K562 (cell line): Measurements from ENCODE around the gene ZCCHC24. TPM values are rescaled to one million over a fixed set of nuclear protein-coding genes. Genes with fewer than 3 reads are reported as not detected.

ENCODE experiments used
- BRD4 ChIP-seq: fragments of 200-600 bp; sonication (generic); IDR thresholded peaks from 2 replicates; pipeline ENCODE4 v1.6.1; 2017; ENCODE audit warnings: inconsistent platforms
- CBX1 ChIP-seq: sonication (generic); IDR thresholded peaks from 2 replicates; pipeline ENCODE4 v1.6.1; 2016; ENCODE audit warnings: antibody characterized with exemption, low read depth, mild to moderate bottlenecking
- CREB1 ChIP-seq, 2 experiments: sonication (generic) in 1 of 2; formaldehyde crosslinking in 1 of 2; IDR thresholded peaks; 2 replicates each; pipeline versions ENCODE4 v1.6.1 to v1.8.0; 2012 to 2022; ENCODE audit warnings: inconsistent platforms in 1 of 2, mild to moderate bottlenecking in 1 of 2, missing genetic modification reagents in 1 of 2, moderate library complexity in 1 of 2
- HDAC2 ChIP-seq: fragments of 450-650 bp; IDR thresholded peaks from 2 replicates; pipeline ENCODE4 v1.6.1; 2016; ENCODE audit warnings: mild to moderate bottlenecking
- HDAC8 ChIP-seq: fragments of 450-650 bp; IDR thresholded peaks from 2 replicates; pipeline ENCODE4 v1.6.1; 2016; ENCODE audit warnings: mild to moderate bottlenecking, missing genetic modification characterization, moderate library complexity, missing compliant biosample characterization
- NFIX ChIP-seq: fragments of 250-450 bp; sonication (Bioruptor Pico); IDR thresholded peaks from 2 replicates; pipeline ENCODE4 v1.4.0; 2020; ENCODE audit warnings: low read depth, mild to moderate bottlenecking, moderate library complexity
- NR2C2 ChIP-seq, 2 experiments: fragments of 200-800 bp in 1 of 2; sonication (Bioruptor generic) in 1 of 2; sonication (generic) in 1 of 2; formaldehyde crosslinking in 1 of 2; IDR thresholded peaks; 2 replicates each; pipeline versions ENCODE4 v1.6.1 to v1.8.0; 2016 to 2022; ENCODE audit warnings: mild to moderate bottlenecking in 1 of 2, missing compliant biosample characterization in 1 of 2, missing genetic modification characterization in 1 of 2, missing genetic modification reagents in 1 of 2
- POLR2B ChIP-seq: fragments of 450-650 bp; IDR thresholded peaks from 2 replicates; pipeline ENCODE4 v1.6.1; 2018; ENCODE audit warnings: low read depth; ENCODE audit not compliant: partially characterized antibody
- SAP30 ChIP-seq: fragments of 200-600 bp; sonication (generic); IDR thresholded peaks from 2 replicates; pipeline ENCODE4 v1.6.1; 2012; ENCODE audit warnings: borderline replicate concordance, low read depth, mild to moderate bottlenecking, moderate library complexity, low read length, control low read depth, inconsistent platforms; ENCODE audit not compliant: insufficient read depth, poor library complexity, severe bottlenecking
- SRSF9 ChIP-seq: fragments of 200-400 bp; formaldehyde crosslinking; IDR thresholded peaks from 2 replicates; pipeline ENCODE4 v1.6.1; 2017; ENCODE audit warnings: low read depth, low read length, borderline replicate concordance
- STAT5B ChIP-seq: fragments of 250-450 bp; sonication (Bioruptor Pico); IDR thresholded peaks from 2 replicates; pipeline ENCODE4 v1.8.0; 2021; ENCODE audit warnings: mild to moderate bottlenecking, inconsistent platforms
- TARDBP ChIP-seq: fragments of 450-650 bp; IDR thresholded peaks from 2 replicates; pipeline ENCODE4 v1.6.1; 2016
- TOE1 ChIP-seq, 2 experiments: fragments of 450-650 bp in 1 of 2; sonication (generic) in 1 of 2; formaldehyde crosslinking in 1 of 2; IDR thresholded peaks; 2 replicates each; pipeline versions ENCODE4 v1.7.1 to v1.8.0; 2016 to 2022; ENCODE audit warnings: borderline replicate concordance in 2 of 2, mild to moderate bottlenecking in 2 of 2, antibody characterized with exemption in 1 of 2, inconsistent platforms in 1 of 2, low read depth in 1 of 2, missing genetic modification reagents in 1 of 2, moderate library complexity in 1 of 2
- ZFP30 ChIP-seq: fragments of 250-450 bp; sonication (Bioruptor Pico); IDR thresholded peaks from 2 replicates; pipeline ENCODE4 v1.8.0; 2022; ENCODE audit warnings: moderate library complexity, mild to moderate bottlenecking, inconsistent platforms, borderline replicate concordance
- ZNF165 ChIP-seq: fragments of 250-450 bp; sonication (Bioruptor Pico); IDR thresholded peaks from 2 replicates; pipeline ENCODE4 v1.4.0; 2020; ENCODE audit warnings: borderline replicate concordance
- ZNF175 ChIP-seq: fragments of 200-800 bp; sonication (Bioruptor generic); IDR thresholded peaks from 2 replicates; pipeline ENCODE4 v1.6.1; 2016; ENCODE audit warnings: low read depth, mild to moderate bottlenecking, missing genetic modification characterization, missing compliant biosample characterization
- ZNF324 ChIP-seq: fragments of 250-450 bp; sonication (Bioruptor Pico); IDR thresholded peaks from 2 replicates; pipeline ENCODE4 v1.4.0; 2020; ENCODE audit warnings: mild to moderate bottlenecking
- ZNF347 ChIP-seq: fragments of 450-650 bp; formaldehyde crosslinking; IDR thresholded peaks from 2 replicates; pipeline ENCODE4 v1.4.0; 2020; ENCODE audit warnings: low read depth, mild to moderate bottlenecking, moderate library complexity
- ZNF384 ChIP-seq: IDR thresholded peaks from 2 replicates; pipeline ENCODE4 v1.6.1; 2012; ENCODE audit warnings: low read depth, low read length, improper control_type of control experiment
- ZNF584 ChIP-seq: fragments of 200-800 bp; sonication (Bioruptor generic); IDR thresholded peaks from 2 replicates; pipeline ENCODE4 v1.6.1; 2016; ENCODE audit warnings: low read depth, mild to moderate bottlenecking, missing genetic modification characterization, missing compliant biosample characterization
- polyA plus RNA-seq, 8 experiments: library from polyadenylated mRNA; depleted of rRNA in 4 of 8; stranded (reverse) in 5 of 8; unstranded in 3 of 8; fragments of >200 nt; fragmentation: Nextera tagmentation in 2 of 8; fragmentation: Illumina TruSeq in 1 of 8; extraction: Ambion mirVana in 2 of 8; extraction: Trizol in 1 of 8; gene quantifications; 2 replicates each; pipeline versions ENCODE4 v1.2.1 to v1.2.3, GENCODE V29; 2011 to 2014; ENCODE audit warnings: inconsistent platforms in 1 of 8, missing spikeins in 1 of 8
- total RNA-seq, 7 experiments: library from RNA; depleted of rRNA in 6 of 7; stranded (reverse); fragments of >200 nt in 6 of 7; fragmentation: Illumina TruSeq in 2 of 7; extraction: Trizol in 2 of 7; gene quantifications; 2 replicates each; pipeline versions ENCODE4 v1.2.1 to v1.2.3, GENCODE V29; 2011 to 2021; ENCODE audit warnings: low replicate concordance in 1 of 7
- TF ChIP-seq, protein P1 (sequence below): fragments of 250-450 bp; sonication (Bioruptor Pico); IDR thresholded peaks from 2 replicates; pipeline ENCODE4 v1.5.0; 2021
- TF ChIP-seq, protein P2 (sequence below): fragments of 250-450 bp; sonication (Bioruptor Pico); IDR thresholded peaks from 2 replicates; pipeline ENCODE4 v1.8.0; 2022; ENCODE audit warnings: inconsistent platforms, mild to moderate bottlenecking, moderate library complexity, borderline replicate concordance
- TF ChIP-seq, protein P3 (sequence below): sonication (generic); formaldehyde crosslinking; IDR thresholded peaks from 2 replicates; pipeline ENCODE4 v1.8.1; 2023; ENCODE audit warnings: mild to moderate bottlenecking, missing genetic modification reagents

Gene ZCCHC24
- total and polyA plus RNA-seq, 9 of the 15 experiments (the other 6 are each of a cell fraction or from before 2014, with no cell fraction given) = 0.84 to 11.0 (median 4.6) TPM

DNA sequence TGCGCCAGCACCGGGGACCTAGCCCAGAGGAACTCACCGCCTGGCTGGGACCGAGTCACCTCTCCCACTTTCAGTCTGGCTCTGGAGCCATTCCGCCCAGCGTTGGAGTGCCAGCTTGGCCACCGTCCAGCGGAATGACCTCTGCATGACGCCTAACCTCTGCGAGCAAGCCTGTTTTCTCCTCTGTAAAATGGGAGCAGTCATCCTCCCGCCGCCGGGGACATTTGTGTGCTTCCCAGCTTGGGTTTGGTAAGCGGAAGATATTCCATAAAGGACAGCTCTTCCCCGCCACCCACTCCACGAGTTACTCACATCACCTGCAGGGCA is 1.3 kb upstream of the ZCCHC24 start (continued):
- TF ChIP-seq NR2C2 (CRISPR knock-in tag; IDR thresholded peaks at IDR 0.05) (no peak), NR2C2 (tag; IDR thresholded peaks at IDR 0.05) (peak; percentile 31; the same call in 1 of the 2 replicates), ZNF584 (no peak), TOE1 (IDR thresholded peaks at IDR 0.05; ENCODE audit: borderline replicate concordance) (no peak), TOE1 (CRISPR knock-in tag; IDR thresholded peaks at IDR 0.05; ENCODE audit: borderline replicate concordance, low read depth) (no peak), BRD4 (no peak), ZNF384 (no peak), ZNF165 (CRISPR knock-in tag) (0 out of 2 replicates have a peak, but pooled peaks have one; percentile 11), ZNF324 (CRISPR knock-in tag) (no peak), ZNF175 (CRISPR knock-in tag) (no peak), STAT5B (CRISPR knock-in tag) (no peak), HDAC8 (tag) (no peak), POLR2B (no peak), ZFP30 (no peak), HDAC2 (peak; percentile 46), SRSF9 (no peak), CBX1 (0 out of 2 replicates have a peak, but pooled peaks have one; percentile 26), NFIX (no peak), TARDBP (no peak), SAP30 (no peak), CREB1 (IDR thresholded peaks at IDR 0.05) (no peak), CREB1 (CRISPR knock-in tag; IDR thresholded peaks at IDR 0.05) (peak; percentile 65; the same call in 1 of the 2 replicates), ZNF347 (CRISPR knock-in tag) (no peak)
- TF ChIP-seq, protein P1, sequence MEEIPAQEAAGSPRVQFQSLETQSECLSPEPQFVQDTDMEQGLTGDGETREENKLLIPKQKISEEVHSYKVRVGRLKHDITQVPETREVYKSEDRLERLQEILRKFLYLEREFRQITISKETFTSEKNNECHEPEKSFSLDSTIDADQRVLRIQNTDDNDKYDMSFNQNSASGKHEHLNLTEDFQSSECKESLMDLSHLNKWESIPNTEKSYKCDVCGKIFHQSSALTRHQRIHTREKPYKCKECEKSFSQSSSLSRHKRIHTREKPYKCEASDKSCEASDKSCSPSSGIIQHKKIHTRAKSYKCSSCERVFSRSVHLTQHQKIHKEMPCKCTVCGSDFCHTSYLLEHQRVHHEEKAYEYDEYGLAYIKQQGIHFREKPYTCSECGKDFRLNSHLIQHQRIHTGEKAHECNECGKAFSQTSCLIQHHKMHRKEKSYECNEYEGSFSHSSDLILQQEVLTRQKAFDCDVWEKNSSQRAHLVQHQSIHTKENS = no peak
- TF ChIP-seq, protein P2, sequence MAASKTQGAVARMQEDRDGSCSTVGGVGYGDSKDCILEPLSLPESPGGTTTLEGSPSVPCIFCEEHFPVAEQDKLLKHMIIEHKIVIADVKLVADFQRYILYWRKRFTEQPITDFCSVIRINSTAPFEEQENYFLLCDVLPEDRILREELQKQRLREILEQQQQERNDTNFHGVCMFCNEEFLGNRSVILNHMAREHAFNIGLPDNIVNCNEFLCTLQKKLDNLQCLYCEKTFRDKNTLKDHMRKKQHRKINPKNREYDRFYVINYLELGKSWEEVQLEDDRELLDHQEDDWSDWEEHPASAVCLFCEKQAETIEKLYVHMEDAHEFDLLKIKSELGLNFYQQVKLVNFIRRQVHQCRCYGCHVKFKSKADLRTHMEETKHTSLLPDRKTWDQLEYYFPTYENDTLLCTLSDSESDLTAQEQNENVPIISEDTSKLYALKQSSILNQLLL (CRISPR knock-in tag) = no peak
- TF ChIP-seq, protein P3, sequence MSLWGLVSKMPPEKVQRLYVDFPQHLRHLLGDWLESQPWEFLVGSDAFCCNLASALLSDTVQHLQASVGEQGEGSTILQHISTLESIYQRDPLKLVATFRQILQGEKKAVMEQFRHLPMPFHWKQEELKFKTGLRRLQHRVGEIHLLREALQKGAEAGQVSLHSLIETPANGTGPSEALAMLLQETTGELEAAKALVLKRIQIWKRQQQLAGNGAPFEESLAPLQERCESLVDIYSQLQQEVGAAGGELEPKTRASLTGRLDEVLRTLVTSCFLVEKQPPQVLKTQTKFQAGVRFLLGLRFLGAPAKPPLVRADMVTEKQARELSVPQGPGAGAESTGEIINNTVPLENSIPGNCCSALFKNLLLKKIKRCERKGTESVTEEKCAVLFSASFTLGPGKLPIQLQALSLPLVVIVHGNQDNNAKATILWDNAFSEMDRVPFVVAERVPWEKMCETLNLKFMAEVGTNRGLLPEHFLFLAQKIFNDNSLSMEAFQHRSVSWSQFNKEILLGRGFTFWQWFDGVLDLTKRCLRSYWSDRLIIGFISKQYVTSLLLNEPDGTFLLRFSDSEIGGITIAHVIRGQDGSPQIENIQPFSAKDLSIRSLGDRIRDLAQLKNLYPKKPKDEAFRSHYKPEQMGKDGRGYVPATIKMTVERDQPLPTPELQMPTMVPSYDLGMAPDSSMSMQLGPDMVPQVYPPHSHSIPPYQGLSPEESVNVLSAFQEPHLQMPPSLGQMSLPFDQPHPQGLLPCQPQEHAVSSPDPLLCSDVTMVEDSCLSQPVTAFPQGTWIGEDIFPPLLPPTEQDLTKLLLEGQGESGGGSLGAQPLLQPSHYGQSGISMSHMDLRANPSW (CRISPR knock-in tag) = no peak
